Activated CD8-positive, alpha-beta memory T cell treated with anti-CD3 and anti-CD28 coated beads, Interleukin-2, amount 50 U/mL, for 1 hour (primary cell): Measurements from ENCODE around the gene SLC22A4.

Experiments used
- DNase-seq: peaks from one replicate; pipeline ENCODE4 v3.0.0-alpha.2; 2020; ENCODE audit errors: extremely low read depth

SLC22A4 gene

DNA sequence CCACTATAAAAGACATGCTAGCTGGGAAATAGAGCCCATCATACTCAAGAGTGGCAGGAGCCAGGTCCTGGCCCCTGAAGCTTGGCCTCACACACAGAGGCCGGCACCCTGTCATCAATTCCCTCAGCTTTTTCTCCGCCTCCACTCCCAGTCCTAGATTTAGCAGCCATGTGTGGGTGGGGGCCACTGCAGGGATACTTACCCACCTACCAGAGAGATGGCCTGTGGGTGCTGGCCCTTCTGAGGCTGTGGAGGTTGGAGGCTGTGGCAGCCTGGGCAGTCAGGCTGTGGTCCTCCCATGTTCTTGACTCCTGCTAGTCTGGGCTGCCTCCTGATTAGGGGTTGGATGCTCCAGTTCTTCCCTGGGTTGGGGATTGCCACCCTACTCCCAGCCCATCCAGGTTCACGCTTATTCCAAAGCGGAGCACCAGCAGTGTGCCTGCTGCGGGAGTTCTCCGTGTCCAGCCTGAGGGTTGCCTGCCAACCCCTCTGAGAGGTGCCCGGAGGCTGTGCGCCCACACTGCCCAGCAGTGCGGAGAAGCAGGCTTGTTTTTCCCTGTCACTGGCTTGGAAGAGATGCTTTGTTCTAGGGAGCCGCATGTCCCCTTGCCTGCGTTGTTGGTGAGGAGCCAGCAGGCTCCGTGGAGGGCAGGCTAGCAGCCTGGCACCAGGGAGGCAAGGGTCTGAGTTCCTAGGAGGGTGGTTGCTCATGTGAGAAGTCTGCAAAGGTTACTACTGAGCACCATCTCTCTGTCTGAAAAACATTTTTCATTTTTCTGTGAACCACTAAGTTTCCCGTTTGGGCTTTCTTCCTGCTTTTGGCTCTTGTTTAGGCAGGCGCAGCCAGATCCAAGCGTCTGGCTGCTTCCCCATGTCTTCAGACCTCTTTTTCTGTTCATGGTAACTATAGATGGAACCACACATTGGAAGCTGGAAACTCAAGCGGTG lies 82.8 kb downstream of the SLC22A4 start:
- DNase-seq, result no peak

DNA sequence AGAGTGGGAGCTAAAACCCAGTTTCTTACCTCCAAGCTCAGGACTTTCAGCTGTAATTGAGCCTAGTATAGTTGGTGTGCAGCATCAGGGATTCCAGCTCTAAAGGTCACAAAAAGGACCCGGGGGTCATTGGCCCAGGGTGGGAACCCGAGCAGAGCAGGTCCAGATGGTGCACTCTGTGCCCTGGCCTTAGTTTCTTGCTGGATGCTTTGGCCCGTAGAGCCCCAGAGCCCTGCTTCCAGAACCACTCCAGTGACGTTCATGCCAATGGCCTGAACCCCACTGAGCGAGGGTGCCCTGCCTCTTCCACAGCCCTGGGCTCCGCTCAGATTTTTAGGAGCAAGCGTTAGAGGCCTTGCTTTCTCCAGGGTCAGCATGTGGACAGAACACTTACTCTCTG lies 83.5 kb downstream of the SLC22A4 start:
- DNase-seq, result no peak

DNA sequence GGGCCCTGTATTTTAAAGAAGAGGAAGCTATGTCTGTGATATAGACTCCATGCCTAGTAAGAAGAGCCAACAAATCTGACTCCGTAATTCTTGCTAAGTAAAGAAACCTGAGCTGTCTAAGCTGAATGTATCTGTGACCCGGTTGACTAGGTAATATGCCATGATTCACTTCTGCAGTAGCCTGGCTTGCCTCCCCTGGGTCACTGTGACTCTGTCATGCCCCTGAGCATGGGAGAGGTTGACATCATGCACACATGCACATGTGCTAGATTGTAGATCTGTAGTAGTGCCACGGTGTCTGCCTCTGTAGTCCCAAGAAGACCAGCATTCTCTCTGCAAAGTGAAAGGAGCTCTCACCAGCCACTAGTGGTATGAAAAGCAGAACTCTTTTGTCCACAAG lies 84.4 kb downstream of the SLC22A4 start:
- no peak for DNase-seq

DNA sequence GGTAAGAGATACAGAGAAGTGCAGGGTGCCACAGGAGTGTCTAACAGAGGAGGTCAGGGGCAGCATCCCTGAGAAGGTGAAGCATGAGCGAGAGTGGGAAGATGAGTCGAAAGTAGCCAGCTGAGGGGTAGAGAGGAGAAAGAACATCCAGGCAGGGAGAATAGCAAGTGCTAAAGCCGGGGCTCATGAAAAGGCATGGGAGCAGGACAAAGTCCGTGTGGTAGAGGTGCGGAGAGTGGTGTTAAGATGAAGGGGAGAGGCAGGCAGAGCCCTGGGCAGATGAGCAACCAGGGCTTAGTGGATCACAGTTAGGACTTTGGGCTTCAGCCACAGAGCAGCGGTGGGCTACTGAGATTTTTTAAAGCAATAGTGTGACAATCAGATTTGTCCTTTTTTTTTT lies 85.9 kb downstream of the SLC22A4 start:
- DNase-seq, result no peak

DNA sequence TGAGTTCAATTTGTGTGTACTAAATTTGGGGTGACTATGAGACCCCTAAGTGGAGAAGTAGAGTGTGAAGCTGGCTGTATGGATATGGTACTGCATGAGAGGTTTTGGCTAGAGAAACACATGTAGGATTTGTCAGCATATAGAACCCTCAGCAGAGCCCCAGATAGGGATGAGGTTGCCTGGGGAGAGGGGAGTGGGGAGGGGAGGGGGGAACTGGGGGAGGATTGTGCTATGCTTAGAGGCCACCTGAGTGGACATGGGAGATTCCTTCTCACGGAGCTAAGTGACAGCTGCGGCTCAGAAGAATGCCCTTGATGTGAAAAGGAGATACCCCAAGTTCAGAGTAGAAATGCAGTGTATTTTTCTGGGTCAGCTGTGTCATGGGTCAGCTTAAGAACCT lies 86.5 kb downstream of the SLC22A4 start:
- DNase-seq, result no peak

DNA sequence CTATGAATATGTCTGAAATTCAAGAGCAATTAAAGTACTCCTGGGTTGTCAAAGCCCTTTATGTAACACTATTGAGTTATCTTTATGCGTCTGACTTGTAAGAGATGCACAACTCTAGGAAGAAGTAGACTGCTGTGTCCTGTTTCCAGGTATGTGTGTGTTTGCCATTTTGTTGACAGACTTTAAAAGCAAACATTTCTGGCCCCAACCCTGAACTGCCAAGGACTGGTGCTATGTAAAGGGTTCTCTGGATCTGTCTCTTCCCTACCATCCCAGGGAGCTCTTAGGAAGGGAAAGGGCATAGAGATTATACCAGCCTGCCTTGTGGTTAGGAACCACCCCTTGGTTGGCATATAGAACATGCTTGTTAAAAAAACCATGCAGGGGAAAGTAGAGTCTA lies 87.4 kb downstream of the SLC22A4 start:
- DNase-seq, result no peak

DNA sequence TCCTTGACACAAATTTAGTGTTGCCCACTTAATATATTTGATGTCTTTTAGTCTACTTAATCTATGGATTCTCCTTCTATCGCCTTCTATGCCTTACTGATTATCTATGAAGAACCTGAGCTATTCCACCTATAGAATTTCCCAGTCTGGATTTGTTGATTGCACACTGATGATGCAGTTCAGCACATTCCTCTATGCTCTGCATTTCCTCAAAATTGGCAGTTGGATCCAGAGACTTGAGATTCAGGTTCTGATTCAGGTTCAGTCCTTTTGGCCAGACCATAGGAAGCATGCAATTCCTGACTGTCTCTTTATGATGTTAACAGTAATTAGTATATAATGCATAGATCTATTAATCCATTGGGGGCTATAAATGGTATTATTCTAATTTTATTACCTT lies 89.1 kb downstream of the SLC22A4 start:
- DNase-seq, result no peak

DNA sequence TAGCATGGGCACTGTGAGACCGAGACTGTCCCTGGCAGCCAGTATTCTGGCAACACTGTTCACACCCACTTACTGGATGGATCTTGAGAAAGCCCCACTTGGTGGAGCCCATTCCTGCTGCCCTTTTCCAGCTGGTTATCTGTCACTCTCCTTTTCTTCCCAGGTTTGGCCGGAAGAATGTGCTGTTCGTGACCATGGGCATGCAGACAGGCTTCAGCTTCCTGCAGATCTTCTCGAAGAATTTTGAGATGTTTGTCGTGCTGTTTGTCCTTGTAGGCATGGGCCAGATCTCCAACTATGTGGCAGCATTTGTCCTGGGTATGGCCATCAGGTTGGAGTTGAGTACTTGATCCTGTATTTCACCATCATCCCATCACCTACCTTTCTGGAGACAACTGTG lies 89.8 kb downstream of the SLC22A4 start:
- no peak for DNase-seq

DNA sequence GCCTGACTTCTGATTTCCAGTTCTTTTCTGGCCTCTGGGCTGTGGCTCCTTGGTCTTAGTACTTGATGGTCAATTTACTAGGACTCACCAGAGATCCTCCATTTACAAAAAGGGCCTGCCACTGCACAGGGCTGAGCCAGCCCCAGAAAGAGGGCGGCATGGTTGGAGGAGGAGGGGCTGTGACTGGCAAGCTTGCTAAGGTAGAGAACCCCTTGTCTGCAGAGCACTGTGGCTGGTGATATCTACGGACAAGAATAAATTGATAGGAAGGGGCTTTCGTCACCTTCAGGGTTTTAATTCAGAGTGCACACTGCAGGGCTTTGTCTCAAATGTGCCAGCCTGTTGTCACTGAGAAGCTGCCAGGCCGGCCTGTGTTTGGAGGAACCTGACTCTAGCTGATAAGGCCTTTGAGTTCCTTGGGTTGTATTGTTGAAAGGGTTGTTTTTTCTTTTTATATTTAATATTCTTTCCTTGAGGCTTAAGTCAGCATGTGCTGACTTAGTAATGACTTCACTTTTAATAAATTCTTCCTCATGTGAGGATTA lies 90.4 kb downstream of the SLC22A4 start:
- no peak for DNase-seq

DNA sequence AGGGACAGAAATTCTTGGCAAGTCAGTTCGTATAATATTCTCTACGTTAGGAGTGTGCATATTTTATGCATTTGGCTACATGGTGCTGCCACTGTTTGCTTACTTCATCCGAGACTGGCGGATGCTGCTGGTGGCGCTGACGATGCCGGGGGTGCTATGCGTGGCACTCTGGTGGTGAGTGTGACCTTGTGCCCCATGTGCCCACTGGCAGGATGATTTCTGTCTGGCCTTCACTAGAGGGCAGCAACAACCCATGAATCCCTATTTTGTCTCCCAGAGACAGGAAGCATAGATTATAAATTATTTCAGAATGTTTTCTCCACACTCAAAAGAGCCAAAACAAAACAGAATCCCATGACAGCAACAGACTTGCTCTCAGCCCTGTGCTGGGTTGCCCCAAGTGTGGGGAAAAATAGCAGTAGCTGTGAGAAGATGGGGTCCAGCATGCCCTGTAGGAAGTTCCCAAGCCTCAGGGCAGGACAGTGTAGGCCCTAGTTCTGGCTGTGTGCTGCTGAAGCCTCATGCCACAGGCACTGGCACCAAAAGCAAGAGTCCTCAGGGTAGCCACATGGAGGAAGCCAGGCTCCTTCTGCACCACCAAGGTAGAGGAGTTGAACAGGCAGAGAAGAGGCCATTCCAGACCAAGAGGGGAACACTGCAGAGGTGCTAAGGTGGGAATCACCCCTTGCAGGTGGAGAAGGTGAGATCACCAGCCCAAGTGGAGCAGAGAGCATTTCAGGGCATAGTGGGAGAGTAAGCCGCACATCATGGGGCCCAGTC lies 91.3 kb downstream of the SLC22A4 start:
- DNase-seq, result no peak

DNA sequence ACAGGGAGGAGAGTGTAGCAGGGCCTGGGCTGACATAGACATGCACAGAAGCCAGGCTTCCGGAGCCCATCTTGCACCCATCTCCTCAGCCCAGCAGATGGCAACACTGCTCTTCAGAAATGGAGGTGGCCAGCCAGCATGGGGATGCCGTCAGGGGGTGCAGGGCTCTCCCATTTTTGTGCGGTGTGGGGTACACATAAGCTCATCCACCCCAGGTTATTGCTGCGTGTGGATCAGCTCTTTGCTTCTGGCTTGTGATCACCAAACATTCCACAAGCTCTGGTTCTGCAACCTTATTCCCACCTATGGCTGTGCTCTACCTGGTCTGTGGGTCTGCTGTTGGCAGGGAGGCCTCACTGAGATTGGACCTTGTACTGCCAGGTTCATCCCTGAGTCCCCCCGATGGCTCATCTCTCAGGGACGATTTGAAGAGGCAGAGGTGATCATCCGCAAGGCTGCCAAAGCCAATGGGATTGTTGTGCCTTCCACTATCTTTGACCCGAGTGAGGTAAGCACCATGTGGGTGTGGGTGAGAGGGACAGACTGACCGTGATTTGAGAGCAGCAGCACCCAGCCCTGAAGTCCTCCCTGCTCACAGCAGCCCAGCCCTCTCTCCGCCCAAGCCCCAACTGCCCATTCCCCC lies 92.6 kb downstream of the SLC22A4 start:
- peak; percentile 49 for DNase-seq

DNA sequence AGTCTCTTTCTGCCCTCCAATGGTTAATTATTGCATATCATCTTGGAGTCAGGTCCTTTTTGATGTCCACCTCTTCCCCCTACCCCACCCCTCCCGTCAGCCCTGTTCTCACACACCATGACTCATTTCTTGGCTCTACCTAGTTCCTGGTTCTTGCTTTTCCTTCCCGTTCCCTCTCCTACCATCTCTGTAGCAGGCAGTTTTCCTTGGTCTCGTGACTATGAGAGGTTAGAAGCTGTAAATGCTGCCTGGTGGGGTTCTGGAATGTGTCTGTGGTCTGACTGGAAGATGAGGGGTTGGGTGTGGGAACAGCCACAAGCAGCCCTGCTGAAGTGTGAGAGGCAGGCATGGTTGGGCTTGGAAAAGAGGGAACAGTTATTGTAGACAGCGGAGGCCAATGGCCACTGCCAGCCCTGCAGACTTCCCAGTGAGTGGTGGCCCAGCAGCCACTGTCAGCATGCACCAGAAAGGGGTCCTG lies 93.5 kb downstream of the SLC22A4 start:
- no peak for DNase-seq

DNA sequence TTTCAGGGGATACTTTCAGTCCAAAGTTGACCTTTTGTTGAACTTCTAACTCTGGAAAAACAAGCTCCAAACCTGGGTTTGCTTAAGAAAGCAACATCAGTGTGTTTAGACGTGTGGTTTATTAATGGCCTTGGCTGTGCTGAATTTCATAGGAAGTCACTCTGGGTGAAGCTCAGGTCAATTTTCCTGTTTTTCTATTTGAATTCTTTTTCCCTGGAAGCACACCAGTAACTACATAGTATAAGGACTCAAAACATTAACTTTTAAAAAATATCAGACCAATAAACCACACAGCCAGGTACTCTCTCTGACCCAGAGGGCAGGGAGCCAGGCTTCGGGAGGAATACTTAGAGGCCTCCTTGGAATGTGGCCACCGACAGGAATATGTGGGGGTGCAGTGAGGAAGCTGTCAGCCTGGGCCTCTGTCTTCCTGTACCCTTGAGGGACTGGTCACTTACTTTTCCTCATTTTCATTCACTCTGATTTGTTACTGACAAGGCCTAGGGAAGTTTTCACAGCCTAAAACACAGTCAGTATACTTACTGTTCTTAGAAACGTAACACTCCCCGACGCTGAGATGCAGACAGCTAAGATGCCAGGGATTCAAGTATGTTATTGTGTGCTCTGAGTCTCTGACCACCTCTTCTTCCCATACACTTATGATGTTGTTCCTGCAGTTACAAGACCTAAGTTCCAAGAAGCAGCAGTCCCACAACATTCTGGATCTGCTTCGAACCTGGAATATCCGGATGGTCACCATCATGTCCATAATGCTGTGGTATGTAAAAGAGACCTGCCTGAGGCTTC lies 94.3 kb downstream of the SLC22A4 start:
- DNase-seq, result no peak

DNA sequence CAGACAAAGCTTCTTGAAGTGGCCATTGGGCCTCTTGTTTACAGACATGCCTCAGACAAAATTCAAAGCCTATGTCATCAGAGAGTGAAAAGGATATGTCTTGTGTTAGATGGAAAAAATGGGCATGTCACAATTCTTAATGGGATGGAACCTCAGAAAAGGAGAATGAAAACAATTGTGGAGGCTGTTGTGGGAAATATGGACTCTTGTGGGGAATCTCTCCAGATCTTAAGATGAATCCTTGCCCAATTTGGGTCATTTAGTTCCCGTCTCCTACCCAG lies 94.8 kb downstream of the SLC22A4 start:
- no peak for DNase-seq

DNA sequence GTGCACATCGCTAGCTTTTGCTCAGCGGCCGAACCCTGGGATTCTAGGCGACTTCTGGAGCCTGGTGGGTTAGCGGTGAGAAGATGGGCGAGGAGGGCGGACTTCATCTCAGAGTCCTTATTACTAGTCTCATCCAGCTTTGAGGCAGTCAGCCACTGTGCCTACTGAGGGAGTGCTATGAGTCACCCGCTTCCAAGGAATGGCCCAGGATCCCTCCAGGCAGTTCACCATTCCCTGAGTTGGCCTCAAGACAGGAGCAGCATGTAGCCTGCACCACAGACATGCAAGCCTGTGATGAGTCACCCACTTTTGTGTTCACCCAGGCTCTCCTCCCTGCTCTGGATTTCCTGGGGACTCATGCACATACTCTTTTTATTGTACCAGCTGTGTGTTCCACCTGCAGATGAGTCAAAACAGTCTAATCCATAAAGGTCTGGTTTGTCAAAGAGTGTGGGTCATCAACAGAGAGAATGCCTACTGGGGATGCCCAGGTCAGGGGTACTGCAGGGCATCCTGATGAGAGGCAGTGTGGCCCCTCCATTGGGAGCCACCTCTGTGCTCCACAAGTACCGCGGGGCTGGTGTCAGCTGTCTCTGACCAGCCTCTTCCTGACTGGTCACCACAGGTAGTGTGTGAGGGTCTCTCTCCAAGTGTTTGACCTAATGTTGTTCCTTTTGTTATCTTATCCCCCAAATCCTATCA lies 95.5 kb downstream of the SLC22A4 start:
- DNase-seq, result no peak

DNA sequence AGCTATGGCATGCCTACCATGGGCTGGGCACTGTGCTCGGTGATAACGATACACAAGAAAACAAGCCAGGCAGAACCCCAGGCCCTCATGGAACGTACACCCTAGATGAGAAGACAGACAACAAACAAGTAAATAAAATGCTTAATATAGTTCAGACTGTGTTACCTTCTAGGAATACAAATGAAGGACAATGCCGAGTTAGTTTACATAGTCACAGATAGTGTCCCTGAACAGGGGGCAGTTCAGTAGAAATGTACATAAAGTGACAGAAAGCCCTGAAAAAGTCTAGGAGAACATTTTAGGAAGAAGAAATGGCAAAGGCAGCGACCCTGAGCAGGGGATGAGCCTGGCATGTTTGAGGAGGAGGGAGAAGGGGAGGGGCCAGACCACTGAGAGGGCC lies 97.1 kb downstream of the SLC22A4 start:
- DNase-seq, result no peak

DNA sequence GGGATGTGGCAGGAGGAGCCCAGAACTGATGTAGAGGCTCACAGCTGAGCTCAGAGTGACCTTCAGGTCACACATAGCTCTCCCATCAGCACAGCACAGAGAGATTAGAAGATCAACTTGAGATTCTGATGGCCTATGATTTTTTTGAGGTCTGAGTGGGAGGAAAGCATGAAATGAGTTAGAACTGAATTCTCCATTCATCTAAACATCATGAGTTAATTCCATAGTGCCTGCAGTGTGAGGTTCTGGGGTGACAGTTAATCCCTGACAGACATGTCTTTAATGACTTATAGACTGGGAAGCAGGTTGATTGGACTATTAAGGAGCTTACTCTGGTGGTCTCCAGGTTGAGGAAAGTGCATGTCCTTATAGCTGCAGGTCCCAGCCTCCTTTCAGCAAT lies 97.7 kb downstream of the SLC22A4 start:
- no peak for DNase-seq

DNA sequence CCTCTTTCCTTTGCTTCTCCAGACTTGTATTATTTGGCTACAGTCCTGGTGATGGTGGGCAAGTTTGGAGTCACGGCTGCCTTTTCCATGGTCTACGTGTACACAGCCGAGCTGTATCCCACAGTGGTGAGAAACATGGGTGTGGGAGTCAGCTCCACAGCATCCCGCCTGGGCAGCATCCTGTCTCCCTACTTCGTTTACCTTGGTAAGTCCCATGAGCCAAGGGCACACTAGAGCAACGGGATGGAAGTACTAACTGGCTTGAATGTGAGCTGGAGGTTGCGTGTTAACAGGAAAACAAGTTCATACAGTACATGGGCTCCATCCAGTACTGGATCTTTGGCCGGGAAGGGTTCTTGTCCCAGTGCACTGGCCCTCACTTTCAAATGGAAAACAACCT lies 98.2 kb downstream of the SLC22A4 start:
- no peak for DNase-seq

DNA sequence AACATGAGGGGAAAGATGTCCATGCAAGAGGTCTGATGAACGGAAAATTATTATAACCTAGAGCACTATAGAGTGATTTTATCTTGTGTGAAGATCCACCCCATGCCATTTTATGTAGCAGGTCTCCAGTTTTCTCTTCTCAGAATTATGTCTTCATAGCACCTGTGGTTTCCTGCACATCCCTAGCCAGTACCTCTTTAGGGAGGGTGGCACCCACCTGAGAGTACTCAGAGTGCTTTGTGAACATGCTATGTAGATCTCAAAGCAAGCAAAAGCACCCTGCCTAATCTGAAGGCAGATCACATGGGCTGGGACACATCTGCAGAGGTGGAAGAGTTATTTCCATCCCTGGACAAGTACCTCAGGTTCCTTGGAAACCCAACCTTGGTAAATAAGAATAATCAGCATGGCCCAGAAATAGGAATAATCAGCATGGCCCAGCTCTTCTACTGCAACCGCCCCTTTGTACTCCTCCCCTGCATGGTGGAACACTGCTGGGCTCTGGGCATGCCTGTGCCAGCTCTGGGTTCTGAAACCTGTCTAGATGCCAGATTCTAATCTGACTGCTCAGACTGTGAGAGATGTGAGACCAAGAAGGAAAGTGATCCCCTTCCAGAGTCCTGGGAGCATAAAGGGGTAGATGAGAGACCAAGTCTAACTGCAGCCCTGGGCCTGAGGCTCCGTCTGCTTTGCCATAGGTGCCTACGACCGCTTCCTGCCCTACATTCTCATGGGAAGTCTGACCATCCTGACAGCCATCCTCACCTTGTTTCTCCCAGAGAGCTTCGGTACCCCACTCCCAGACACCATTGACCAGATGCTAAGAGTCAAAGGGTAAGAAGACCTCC lies 99.0 kb downstream of the SLC22A4 start:
- DNase-seq, result no peak
